GM19467 (cell line): ENCODE data around the gene COL5A2.

Experiments used
- ATAC-seq: cut with Tn5 transposase; IDR thresholded peaks from one replicate; pipeline ENCODE4 v1.9.1; 2021; ENCODE audit warnings: mild to moderate bottlenecking, moderate library complexity; ENCODE audit not compliant: unreplicated experiment

The COL5A2 gene

DNA sequence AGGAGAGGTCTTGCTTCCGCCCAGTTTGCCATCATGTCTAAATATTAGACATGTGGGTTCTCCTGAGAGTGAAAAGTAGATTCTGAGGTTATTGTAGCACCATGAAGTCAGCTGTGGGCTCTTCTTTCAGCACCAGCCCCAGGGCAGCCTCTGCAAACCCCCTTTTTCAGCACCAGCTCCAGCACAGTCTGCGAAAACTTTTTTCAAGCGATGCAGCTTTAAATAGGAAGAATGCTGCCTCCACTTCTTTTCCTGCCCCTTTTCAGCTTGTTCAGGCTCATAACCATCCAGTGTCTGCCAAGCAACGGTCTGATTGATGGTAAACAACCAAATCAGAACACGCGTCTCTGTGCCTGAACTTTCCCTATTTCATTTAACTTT is at the start of gene COL5A2:
Gene COL5A2, minus strand, starts transcription at position 192 of the 381 bp plus-strand sequence. Its CDS starts 157 bp downstream, at position 35.
- ATAC-seq = no peak

DNA sequence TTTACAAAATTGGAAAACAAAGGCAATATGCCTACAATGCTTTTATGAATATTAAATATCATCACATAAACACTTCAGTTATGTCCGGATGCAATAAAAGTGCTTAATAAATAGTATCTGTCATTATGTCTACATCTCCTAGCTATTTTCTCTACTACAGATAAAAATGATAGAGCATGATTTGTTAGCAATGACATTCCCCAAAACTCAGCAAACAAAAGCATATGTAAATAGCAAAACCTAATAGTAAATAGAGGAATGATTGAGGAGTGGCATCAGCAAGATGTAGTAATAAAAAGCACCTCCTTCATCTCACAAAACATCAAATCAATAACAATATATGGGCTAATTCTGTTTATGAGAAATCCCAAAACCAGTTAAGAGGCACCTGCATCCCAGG is 46.5 kb upstream of the COL5A2 start:
- ATAC-seq = no peak

DNA sequence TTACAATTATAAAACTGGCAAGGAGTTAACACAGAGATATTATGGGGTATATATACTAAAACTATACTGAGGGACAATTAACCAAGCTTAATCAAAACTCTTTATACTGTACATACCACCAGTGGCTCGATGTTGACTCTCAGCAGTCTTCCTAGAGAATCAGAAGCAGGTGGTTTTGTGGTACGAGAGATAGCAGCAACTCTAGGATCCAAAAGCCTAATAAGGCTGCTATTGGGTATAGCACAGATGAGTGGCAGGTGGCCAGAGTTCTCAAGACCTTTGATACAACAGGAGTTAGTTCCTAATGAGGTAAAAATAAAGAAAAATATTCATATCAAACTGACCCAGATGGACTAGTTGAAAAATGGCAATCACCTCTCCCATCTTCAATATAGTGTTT is 45.5 kb upstream of the COL5A2 start:
- no peak for ATAC-seq

DNA sequence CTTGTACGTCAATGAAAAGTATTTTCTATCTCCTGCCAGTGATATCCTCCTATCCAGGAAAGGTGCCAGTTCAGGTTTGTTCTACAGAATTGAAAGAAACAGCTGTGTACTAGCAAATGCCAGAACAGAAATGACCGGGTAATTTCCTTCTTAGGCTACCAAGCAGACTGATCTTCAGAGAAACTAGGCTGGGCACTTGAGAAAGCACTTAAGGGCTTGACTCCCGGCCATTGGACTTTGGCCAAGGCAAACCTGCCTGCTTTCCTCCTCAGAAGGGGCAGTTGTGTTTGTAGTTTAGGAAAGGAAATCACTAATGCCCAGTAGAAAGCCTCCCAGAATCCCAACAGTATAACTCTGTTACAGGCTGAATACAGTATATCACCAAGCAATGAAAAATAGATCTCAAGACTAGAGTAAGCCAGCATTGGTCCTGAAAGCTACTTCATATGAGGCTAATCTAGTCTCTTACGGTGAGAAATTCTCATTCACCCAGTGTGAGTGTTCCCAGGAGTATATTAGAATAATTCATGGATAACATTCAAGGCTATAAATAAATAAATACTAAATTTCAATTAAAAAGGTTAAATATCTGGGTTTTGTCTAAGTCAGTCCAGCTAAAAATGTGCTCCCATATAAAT is 43.0 kb upstream of the COL5A2 start:
- ATAC-seq = no peak

DNA sequence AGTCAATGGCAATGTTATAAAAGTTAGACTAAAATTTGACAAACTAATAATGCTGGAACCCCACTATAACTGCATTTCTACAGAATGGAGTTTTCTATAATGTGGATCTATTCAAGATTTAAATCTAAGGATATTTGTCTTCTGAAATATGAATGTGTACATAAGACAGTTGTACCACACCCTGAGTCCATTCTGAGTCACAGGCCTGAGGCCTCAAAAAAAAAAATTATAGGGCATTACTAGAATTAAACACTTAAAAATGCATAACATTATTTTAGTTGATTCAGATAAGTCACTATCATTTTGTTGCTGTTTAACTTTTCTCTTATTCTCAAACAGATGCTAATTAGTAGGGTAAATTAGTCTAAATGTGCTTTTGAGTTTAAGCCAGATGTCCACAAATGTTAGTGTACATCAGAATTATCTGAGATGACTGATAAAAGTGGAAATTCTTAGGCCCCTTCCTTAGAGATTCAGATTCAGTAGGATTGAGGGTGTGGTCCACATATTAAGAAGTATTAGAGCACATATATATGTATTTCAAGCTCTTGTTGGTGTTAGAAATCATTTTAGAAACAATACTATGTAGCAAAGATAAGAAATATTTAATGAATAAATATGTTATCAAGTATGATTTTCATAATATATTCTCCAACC is 42.4 kb upstream of the COL5A2 start:
- no peak for ATAC-seq

DNA sequence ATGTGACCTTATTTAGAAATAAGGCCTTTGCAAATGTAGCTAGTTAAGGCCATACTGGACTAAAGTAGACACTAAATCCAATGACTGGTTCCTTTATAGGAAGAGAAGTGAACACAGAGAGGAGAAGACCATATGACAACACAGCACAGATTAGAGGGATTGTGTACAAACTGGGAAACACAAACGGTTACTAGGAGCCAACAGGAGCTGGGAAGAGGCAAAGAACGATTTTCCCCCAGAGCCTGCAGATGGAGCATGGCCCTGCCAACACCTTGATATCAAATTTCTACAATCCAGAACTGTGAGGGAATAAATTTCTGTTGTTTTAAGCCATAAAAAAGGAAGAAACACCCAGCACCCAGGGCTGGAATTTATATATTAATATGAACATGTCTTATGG is 38.7 kb upstream of the COL5A2 start:
- no peak for ATAC-seq

DNA sequence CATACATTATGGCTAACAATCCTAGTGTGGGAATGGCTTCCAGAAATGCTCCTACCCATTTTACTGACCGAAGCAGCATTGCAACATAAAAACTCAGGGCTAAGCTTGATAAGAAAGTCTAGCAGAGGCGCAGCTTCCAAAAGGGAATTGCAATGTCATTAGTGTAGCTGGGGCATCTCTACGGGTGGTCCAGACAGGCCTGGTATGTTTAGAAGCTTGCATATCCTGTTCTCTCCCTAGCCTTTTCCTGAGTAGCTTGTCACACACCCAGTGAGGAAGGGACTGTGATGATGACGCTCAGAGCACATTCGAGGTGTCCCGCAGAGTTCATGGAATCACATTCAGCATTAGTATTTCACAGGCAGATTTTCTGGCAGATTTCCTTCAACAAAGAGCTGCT is 38.0 kb upstream of the COL5A2 start:
- ATAC-seq = no peak

DNA sequence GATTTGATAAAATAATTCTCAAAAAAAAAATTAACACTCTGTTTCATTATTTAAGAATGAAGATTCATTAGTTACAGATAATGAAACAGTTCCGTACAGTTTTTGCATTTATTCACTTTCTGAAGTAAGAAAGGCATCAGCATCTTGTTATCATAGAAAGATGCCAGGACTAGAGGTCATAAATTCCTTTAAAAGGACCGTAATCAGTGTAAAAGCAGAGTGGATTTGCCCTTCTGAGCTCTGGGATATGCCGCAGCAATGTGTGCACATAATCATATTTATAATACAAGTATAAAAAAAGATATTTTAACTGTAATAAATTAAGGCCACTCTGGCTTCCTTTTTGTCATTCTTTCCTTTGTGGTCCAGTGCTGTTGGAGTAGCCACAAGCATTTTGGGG is 37.5 kb upstream of the COL5A2 start:
- no peak for ATAC-seq

DNA sequence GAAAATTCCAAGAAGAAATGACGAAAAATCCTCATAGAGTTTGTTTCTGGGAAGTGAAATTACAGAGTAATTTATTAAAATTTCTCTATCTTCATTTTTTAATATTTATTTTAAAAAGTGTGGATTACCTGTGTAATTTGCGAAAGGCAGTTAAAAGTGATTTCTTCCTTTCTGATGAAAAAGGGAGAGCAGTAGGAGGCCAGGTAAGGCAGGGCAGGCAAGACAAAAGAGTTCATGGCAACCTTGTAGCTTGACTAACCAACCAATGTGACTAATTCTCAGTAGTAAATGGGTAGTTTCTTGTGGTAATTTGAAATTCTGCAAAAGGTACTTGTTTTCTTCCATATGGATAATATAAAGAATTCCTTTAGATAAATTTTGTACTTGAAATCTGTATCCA is 34.9 kb upstream of the COL5A2 start:
- ATAC-seq = no peak

DNA sequence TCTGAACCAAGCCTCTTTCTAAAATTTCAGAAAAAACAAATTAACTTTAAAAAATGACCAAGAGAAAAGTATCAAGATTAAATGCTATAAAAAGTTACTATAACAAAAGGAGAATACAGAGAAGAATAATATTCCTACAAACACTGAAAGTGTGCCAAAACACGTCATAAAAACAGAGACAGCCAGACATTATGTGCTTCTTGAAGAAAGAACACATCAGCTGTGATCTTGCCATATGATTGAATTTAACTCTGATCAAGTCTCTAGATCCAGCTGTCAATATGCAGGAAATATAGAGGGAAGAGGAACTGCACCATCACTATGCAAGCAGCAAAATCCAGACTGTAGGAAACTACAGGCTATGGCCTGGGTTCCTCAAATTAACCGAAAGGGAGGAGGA is 33.7 kb upstream of the COL5A2 start:
- no peak for ATAC-seq

DNA sequence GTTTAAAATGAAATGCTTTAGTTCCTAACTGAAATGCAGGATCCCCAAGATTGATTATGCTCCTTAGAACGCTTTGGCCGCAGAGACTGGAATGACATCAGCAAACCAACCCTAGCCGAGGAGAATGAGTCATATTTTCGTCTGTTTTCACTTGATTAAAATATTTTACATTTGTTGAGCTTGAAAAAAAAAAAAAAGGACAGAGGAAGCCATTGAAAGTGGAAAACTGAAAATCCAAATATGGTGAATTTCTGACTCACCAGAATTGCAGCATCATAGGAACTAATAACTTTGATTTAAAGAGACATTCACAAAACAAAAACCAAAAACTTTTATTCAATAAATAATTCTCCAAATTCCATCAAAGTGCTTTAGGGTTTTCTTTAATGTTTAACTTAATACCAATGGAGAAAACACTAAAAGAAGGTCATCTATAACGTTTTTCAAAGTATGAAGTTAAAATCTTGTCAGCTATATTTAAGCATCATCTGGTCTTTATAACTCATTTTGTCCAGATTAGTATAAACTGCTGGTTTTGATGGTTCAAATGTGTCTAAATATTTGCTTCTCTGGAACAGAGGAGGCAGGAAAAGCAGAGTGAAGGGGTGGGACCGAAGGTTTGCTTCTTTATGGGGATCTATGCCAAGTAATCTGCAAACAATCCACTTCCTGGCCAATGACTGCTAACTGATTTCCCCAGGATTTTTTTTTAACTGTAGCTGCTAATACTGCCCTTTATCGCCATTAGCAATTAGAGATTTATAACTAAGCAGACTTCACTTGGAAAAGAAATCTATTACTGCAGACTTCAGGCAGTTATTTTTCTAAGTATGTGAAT is 30.9 kb upstream of the COL5A2 start:
- ATAC-seq = no peak

DNA sequence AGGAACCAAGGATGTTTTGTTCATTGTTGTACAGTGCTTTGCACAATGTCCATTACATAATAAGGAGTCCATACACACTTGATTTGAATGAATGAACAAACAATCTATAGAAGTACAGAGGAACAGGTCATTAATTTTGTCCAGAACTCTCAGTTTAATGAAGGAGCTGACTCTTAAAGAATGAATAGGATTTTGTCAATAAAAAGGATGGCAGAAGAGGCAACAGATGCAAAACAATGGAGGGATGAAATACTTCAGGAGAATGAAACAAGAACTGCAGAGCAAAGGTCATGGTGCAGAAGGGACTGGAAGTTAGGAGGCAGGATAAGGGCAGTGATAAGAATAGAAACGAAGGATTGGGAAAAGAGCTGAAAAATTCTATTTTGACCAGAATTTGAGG is 28.7 kb upstream of the COL5A2 start:
- ATAC-seq = no peak

DNA sequence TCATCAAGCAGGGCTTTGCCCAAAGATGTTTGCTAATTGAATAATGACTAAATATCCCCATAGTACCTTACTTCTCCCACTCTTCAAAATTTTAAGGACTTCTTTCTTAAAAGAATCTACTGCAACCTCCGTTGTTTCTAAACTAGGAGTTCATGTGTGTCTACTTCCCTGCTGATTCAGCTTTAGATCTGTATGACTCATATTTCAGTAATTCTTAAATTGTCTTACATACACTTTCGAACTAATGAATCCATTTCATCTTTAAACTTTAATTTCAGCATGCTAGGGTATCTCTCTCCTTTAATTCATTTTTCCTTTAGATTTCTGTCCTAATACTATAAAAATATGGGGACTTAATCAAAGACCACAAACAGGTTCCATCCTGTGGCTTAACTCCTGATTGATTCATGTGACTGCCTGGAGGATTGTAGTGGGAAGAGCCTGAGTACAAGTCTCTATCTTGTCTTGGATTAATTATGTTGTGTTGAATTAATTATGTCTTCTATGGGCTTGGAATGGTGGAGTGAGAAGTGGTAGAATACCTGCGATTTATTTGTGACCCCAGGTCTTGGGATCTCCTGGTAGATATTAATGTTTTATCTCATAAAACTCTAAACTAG is 24.9 kb upstream of the COL5A2 start:
- no peak for ATAC-seq

DNA sequence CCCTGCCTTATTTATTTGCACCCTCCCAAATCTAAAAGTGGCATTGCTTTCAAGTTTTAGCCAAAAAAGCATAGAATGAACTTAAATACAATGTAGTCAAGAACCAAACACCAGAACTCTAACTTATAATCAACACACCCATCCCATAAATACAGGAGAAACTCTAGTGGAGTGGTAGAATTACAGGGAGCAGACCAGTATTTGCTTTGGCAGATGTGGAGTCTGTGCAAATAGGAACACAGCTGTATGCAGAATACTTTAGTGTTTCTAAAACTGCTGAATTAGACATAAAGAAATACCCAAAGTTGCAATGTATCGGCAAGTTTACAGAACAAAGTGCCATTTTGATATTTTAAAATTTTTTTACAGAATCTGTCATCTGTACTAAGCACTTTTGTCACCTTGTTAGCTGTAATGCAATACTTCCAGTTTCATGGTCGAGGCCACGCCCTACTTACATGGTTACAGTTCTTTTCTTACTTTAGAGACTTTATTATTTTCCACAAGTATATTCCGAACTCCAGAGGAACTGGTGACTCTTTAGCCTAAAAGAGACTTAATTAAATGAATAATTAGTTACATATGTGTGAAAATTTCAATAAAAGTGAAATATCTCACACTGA is 23.7 kb upstream of the COL5A2 start:
- no peak for ATAC-seq

DNA sequence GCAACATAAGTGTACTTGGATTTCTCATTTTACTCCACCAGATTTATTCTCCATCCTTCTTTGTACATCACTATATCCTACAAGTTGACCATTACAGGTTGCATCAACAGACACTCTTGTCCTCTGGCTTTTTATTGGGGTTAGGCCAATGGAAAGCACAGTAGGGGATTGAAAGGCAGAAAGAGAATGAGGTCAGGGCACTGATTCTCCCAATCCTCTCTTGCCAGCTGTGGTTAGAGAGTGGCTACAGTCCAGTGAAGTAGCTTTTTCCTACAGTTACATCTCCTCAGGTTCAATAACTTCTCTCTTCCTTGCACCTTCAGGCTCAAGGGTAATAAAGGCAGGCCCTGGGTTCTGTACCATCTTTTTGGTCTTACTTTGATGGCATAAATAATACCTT is 20.2 kb upstream of the COL5A2 start:
- ATAC-seq = no peak

DNA sequence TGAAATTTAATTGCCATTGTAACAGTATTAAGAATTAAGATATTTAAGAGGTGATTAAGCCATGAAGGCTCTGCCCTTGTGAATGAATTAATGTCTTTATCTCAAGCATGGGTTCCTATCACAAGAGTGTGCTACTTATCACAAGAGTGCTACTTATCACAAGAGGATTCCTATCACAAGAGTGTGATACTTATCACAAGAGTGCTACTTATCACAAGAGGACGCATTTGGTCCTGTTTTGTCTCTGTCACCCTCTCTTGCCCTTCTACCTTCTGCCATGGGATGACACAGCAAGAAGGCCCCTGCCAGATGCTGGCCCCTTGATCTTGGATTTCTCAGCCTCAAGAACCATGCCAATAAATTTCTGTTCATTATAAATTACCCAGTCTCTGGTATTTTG is 13.2 kb upstream of the COL5A2 start:
- no peak for ATAC-seq

DNA sequence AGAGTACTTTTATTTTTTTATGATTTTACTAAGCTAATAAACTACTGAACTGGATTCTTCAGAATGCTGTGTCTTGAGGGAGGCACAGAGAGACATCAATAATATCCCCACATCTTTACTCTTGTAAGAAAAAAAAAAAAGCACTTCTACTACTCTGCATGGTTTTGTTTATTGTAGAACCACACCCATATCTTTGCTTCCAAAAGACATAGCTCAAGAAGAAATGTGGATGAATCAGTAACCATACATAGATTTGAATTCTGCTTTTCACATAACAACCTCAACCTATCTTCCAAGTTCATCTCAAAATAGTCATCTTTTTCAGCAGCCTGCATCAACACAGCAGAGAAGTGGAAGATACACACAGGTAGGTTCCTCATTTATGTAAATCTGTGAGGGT is 12.2 kb upstream of the COL5A2 start:
- no peak for ATAC-seq

DNA sequence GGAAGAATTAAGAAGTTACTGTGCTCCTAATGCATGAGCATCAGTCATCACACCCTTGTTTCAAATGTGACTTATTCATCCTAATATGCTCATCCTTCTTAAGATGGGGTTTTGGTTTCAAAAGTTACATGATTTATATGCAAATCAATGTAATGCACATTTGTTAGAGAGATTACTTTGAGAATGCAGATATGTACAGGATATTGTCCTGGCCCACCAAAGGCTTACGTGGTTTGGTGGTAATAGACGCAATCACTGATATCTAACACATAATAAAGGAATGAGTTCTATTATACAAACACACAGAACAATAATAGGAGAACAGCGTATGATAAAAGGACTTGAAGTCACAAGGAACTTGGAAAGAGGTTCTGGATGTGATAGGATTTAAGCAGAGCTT is 11.1 kb upstream of the COL5A2 start:
- ATAC-seq = no peak

DNA sequence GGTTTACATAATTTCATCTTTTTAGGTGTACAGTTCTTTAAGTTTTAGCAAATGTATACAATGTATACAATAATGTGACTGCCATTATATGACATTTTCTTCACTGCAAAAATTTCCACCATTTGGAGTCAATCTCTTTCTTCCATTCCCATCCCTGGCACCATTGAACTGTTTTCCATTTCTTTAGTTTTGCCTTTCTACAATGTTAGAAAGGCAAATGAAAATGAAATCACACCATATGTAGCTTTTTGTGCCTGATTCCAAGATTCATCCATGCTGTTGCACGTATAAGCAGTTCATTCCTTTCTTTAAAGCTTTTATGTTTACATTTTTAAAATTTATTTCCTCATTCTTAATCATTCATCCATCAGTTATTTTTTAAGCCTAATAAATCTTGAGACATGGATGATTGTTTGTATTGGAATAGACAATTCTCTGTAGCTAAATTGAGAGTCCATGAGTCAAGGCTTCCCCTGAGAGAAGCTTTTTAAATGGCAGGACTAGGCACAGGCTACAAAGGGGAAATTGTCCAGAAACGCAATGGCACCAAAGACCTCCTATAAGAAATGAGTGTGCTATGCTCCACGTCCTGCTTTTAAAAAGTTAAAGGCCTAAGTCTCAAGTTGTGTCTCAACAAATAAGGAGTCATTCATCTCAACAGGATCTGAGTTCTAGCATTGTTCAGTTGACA is 8.7 kb upstream of the COL5A2 start:
- ATAC-seq = no peak

DNA sequence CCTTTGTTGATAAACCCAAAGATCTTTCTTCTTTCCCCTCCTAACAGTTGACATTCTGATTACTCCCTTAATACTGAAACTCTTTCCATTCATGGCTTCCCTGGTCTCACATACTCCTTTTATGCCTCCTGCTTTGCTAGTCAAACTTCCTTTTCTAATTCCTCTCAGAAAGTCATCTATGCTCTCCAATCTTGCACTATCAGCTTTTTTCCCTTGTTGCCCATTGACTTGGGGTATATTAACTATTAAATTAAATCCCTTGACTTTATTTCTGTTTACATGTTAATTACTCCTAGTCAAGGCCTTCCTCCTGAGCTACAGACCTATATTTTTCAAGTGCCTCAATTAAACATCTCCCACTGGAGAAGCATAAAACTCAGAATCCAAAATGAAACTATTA is 3.6 kb upstream of the COL5A2 start:
- ATAC-seq = no peak

DNA sequence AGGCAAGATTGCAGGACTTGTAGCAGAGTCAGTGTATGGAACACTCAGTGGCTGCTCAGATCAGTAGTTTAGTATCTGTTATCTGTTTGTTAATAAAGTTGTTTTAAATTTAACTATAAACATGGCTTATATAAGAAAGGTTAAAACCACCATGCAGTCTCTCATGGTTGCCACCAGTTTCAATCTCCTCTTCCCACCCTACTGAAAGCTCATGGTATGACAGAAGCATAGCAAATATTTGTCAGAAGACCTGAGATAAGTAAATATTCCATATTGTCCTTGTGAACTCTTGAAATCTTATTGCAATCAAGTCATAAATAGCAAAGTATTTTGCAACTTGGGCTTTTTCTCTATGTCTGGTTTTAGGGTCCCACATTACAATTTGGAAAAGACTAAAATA is 2.1 kb upstream of the COL5A2 start:
- no peak for ATAC-seq
